RWPE2 (cell line): ENCODE measurements around the gene ANKRD28.
A peak's percentile ranks its signal among the peaks of the same experiment; 100 is the strongest.

Source experiments
- ATAC-seq: fragments of 200-7000 bp; cut with Tn5 transposase; 3 replicates; pipeline ENCODE4 v1.9.1; 2021; ENCODE audit warnings: low read depth
- DNase-seq: peaks from one replicate; pipeline ENCODE4 v3.0.0-alpha.2; 2020; ENCODE audit warnings: low spot score
- H3K27ac ChIP-seq: fragments of 450-650 bp; 2 replicates; pipeline ENCODE4 v1.5.1; 2017; ENCODE audit warnings: mild to moderate bottlenecking; ENCODE audit not compliant: poor library complexity, severe bottlenecking
- H3K27me3 ChIP-seq: fragments of 250-450 bp; sonication (Bioruptor Pico); 2 replicates; pipeline ENCODE4 v1.5.1; 2021; ENCODE audit warnings: mild to moderate bottlenecking, moderate library complexity; ENCODE audit not compliant: insufficient read depth, poor library complexity, severe bottlenecking
- H3K36me3 ChIP-seq: fragments of 250-450 bp; sonication (Bioruptor Pico); 2 replicates; pipeline ENCODE4 v1.5.1; 2020; ENCODE audit warnings: low read depth, mild to moderate bottlenecking, moderate library complexity
- H3K4me1 ChIP-seq: fragments of 250-450 bp; sonication (Bioruptor Pico); 2 replicates; pipeline ENCODE4 v1.5.1; 2021; ENCODE audit warnings: mild to moderate bottlenecking, moderate library complexity; ENCODE audit not compliant: insufficient read depth, poor library complexity, severe bottlenecking
- H3K4me3 ChIP-seq: fragments of 250-450 bp; sonication (Bioruptor Pico); 2 replicates; pipeline ENCODE4 v1.5.1; 2021; ENCODE audit warnings: mild to moderate bottlenecking, moderate library complexity; ENCODE audit not compliant: severe bottlenecking
- H3K9me3 ChIP-seq: fragments of 250-450 bp; sonication (Bioruptor Pico); 2 replicates; pipeline ENCODE4 v1.5.1; 2021; ENCODE audit warnings: mild to moderate bottlenecking, moderate library complexity; ENCODE audit not compliant: severe bottlenecking
- TF ChIP-seq, protein P1 (sequence below): fragments of 450-650 bp; IDR thresholded peaks from one replicate; pipeline ENCODE4 v1.5.1; 2017; ENCODE audit warnings: mild to moderate bottlenecking, moderate library complexity; ENCODE audit not compliant: poor library complexity, severe bottlenecking

ANKRD28 gene

DNA sequence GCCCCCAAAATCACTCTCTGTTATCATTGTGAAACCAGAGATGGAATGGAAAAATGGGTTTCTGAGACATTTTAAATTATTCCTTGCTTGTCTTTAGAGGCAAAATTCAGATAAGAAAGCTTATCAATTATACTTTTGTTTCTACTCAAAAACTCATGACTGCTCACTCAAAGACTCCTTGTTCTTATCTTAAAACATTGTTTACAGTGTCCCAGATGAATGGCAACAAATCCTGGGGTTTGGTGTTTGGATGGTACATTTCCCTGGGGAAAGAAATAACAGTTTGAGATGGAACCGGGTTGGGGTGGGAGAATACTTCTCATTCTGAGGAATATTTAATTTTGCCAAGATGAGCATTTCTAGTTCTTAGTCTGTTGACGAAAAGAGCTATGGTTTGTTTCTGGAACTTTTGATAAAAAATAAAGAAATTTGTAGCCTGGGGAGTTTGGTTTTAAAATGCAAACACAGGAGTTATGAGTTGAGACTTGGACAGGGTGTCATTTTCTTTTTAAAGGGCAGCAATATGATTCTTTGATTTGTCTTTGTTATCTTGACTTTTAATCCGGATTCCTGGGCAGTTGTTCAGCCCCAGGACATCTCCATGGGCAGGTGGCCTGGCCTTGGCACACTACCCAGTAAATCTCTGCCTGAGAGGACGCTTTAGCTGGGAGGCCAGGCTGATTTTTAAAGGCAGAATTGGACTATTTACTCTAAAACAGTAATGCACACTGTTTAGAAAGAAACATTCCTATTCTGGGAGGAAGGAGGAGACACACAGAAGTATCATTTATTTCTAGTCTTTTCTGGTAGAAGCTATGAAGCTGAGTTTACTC, 163.8 kb downstream of the ANKRD28 start:
- no peak for ATAC-seq
- H3K4me1 ChIP-seq: peaks cover 50% of the 10 kb centered on the region
- TF ChIP-seq, protein P1, sequence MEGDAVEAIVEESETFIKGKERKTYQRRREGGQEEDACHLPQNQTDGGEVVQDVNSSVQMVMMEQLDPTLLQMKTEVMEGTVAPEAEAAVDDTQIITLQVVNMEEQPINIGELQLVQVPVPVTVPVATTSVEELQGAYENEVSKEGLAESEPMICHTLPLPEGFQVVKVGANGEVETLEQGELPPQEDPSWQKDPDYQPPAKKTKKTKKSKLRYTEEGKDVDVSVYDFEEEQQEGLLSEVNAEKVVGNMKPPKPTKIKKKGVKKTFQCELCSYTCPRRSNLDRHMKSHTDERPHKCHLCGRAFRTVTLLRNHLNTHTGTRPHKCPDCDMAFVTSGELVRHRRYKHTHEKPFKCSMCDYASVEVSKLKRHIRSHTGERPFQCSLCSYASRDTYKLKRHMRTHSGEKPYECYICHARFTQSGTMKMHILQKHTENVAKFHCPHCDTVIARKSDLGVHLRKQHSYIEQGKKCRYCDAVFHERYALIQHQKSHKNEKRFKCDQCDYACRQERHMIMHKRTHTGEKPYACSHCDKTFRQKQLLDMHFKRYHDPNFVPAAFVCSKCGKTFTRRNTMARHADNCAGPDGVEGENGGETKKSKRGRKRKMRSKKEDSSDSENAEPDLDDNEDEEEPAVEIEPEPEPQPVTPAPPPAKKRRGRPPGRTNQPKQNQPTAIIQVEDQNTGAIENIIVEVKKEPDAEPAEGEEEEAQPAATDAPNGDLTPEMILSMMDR: no peak
- H3K4me3 ChIP-seq: no peak overlapping the region
- H3K9me3 ChIP-seq: no peaks in the 10 kb centered on the region
- H3K27me3 ChIP-seq: no peaks in the 10 kb centered on the region
- no peak for DNase-seq
- H3K27ac ChIP-seq: peak overlapping the region; percentile 95
- no peaks in the 10 kb centered on the region for H3K36me3 ChIP-seq

DNA sequence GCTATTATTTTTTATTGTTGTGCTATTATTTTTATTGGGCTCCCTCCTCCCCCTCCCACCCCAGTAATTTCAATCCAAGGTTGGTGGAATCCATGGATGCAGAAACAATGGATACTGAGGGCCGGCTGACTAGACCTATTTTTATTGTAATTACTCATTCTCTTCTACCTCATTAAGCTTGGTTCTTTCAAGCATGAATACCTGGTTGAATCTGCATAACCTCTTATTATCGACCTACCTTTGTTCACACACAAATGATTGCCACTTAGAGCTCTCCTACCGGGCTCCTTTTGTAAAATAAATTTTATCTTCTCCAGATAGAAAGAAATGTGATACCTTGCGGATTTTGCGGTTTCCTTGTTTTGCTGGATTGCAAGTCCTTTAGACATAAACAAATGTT, 164.6 kb downstream of the ANKRD28 start:
- DNase-seq (no peak), ATAC-seq (no peak)
- Histone ChIP-seq H3K4me1 (peaks cover 50% of the 10 kb centered on the region), H3K9me3 (no peaks in the 10 kb centered on the region), H3K27ac (peak overlapping the region; percentile 95), H3K36me3 (no peaks in the 10 kb centered on the region), H3K4me3 (no peak overlapping the region), H3K27me3 (no peaks in the 10 kb centered on the region)
- TF ChIP-seq, protein P1: no peak

DNA sequence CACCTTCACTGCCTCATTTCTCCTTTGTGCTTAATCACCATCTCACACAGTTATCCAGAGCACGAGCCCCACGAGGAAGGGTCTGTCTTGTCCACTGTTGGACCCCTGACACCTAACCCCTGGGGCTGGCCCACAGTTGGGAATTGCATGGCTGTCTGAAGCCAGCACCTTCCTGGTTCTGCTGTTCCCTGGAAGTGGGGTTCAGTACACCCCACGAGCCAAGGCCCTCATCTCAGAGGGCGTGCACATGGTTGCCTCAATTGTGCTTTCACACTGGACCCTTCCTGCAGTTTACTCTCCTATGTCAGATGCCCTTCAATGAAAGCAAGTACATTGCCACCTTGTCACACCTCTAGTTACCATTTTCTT, 165.6 kb downstream of the ANKRD28 start:
- TF ChIP-seq, protein P1: no peak
- DNase-seq: no peak

DNA sequence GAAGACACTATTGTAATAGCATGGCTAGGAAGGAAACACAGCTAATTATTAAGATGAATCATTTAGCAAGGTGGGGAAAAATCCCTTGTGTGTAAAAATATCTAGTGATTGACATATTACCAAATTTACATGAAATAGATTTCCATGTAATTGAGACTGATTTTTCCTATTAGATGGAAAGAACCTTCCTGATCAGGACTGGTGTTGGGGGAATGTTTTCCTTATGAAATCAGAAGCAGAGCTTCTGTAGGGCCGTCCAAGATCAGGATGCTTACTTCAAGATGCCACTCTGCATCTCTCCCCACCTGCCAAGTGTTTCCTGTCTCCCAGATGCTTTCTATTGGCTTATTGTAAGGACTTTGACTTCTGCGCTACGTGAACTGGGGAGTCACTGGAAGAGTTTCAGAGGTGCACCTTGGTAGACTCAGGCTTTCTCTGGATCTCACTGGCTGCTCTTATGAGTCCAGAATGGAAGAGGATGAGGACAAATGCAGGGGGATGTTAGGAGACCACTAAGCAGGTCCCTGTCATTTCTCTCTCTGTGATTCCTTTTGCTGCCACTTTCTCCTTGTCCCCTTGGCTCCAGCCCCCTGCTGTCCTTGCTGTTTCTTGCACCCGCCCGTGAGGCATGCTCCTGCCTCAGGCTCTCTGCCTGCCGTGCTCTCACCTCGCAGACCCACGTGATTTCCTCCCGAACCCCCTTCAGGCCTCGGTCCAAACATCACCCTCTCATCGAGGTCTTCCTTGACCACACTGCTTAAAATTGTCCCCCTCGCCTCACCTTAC, 166.2 kb downstream of the ANKRD28 start:
- Histone ChIP-seq H3K9me3 (no peaks in the 10 kb centered on the region), H3K4me1 (peaks cover 50% of the 10 kb centered on the region), H3K27ac (peak overlapping the region; percentile 95), H3K4me3 (no peak overlapping the region), H3K27me3 (no peaks in the 10 kb centered on the region), H3K36me3 (no peaks in the 10 kb centered on the region)
- TF ChIP-seq, protein P1: no peak
- ATAC-seq (no peak), DNase-seq (no peak)

More for the DNA sequence above, 165.6 kb downstream of the ANKRD28 start:
- Histone ChIP-seq H3K4me1 (peaks cover 50% of the 10 kb centered on the region), H3K4me3 (no peak overlapping the region), H3K36me3 (no peaks in the 10 kb centered on the region), H3K27ac (peak overlapping the region; percentile 95), H3K9me3 (no peaks in the 10 kb centered on the region), H3K27me3 (no peaks in the 10 kb centered on the region)
- no peak for ATAC-seq
